AG09319 (cell line): ENCODE measurements around the gene APBB2.
"Not testable (repeated sequence)": the region's sequence is repeated elsewhere in the genome, so short reads cannot be mapped to it uniquely, and the experiment has no call there.

ENCODE experiments used
- DNase-seq: peaks from one replicate; pipeline ENCODE4 v3.0.0-alpha.2; 2010; ENCODE audit warnings: low read depth; ENCODE audit errors: extremely low read depth
- TF ChIP-seq, protein P1 (sequence below): IDR thresholded peaks from 2 replicates; pipeline ENCODE4 v1.5.1; 2011; ENCODE audit warnings: low read depth, mild to moderate bottlenecking, inconsistent platforms, low read length, moderate library complexity

APBB2 gene

DNA sequence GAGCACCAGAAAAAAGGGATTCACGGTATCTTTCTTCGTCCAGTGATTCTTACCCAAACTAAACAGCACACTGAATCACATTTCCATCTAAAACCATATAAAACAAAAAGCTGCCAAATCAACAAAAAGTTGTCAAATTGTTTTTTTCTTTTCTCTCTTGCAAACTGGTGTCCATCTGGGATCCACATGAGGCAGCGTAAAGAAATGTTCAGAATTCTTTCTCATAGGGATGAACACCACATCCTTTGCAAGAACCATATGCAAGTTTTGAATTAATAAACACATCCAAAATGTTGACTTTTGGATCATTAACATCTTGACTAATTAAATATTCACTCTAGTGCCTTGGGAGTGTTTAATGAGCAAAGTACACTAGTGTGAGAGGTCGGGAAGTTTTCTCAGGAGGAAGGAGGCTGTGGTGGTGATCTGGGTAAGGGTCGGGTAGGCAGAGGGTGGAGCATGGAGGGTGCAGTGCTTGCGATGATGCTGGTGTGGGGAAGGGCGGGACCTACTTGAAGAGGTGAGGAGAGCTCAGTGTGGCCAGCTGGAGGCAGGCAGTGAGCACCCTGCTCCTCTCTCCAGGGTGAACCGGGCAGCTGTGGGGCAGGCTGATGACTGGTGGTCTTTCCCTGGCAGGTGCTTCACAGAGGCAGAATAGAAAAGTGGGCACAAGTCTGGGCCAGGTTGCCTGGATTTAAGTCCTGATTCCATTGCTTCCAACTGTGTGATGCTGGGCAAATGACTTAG is 391.7 kb downstream of the APBB2 start:
- TF ChIP-seq, protein P1, sequence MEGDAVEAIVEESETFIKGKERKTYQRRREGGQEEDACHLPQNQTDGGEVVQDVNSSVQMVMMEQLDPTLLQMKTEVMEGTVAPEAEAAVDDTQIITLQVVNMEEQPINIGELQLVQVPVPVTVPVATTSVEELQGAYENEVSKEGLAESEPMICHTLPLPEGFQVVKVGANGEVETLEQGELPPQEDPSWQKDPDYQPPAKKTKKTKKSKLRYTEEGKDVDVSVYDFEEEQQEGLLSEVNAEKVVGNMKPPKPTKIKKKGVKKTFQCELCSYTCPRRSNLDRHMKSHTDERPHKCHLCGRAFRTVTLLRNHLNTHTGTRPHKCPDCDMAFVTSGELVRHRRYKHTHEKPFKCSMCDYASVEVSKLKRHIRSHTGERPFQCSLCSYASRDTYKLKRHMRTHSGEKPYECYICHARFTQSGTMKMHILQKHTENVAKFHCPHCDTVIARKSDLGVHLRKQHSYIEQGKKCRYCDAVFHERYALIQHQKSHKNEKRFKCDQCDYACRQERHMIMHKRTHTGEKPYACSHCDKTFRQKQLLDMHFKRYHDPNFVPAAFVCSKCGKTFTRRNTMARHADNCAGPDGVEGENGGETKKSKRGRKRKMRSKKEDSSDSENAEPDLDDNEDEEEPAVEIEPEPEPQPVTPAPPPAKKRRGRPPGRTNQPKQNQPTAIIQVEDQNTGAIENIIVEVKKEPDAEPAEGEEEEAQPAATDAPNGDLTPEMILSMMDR: no peak
- DNase-seq: no peak

DNA sequence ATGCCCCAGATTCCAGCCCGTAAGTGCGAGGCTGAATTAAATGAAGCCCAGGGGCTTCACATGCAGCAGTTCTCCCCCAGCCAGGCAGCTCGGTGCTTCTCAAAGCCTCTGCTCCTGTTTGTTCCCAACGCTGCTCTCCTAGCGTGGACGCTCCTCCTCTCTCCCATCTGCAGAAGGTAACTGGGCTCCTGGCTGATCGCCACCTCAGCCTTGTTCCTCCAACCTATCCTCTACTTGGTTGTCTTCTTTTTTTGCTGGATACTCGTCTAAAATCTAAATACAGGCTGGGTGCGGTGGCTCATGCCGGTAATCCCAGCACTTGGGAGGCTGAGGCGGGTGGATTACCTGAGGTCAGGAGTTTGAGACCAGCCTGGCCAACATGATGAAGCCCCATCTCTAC is 394.2 kb downstream of the APBB2 start:
- no peak for DNase-seq
- TF ChIP-seq, protein P1: no peak

DNA sequence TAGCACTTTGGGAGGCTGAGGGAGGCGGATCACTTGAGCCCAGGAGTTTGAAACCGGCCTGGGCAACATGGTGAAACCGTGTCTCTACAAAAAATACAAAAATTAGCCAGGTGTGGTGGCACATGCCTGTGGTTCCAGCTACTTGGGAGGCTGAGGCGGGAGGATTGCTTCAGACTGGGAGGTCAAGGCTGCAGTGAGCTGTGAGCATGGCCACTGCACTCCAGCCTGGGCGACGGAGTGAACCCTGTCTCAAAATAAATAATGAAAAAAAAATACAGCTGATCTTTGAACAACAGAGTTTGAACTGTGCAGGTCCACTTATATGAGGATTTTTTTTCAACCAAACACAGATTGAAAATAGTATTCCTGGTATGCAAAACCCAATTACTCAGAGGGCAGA is 397.2 kb downstream of the APBB2 start:
- not testable (repeated sequence) for DNase-seq

DNA sequence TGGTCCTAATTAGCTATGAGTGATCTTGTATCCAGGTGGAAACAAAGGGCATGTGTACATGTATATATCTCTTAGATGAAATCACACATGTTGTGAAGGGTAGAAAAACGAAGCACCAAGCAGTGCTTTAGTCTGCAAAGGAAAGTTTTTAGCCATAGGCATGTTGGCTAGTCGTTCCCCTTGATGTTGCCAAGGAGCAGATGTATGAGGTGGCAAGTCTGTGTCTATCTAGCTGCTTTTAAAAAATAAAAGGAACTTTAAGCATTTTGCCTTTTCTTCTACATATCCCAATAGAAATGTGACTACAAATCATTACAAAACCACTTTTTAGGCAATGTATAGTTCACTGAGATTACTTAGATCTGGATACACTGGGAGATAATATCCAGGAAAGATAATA is 401.5 kb downstream of the APBB2 start:
- TF ChIP-seq, protein P1: no peak
- no peak for DNase-seq

DNA sequence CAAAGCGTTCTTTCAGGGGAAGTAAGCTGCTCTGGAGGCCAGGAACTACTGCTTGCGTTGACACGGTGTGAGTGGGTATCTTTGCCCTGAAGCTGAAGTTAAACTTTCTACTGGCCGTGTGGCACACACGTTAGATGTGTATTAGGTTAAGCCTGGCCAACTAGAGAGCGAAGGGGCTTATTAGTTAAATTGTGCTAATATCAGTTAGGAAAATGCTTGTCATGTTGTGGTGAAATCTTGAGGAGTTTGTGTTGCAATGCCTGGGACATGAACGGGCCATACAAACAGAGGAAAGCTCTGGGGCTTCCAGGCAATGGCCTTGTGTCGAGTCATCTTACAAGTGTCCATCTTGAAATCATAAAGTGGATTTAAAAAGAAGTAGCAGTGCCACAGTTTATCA is 402.0 kb downstream of the APBB2 start:
- DNase-seq: no peak
- TF ChIP-seq, protein P1: no peak

DNA sequence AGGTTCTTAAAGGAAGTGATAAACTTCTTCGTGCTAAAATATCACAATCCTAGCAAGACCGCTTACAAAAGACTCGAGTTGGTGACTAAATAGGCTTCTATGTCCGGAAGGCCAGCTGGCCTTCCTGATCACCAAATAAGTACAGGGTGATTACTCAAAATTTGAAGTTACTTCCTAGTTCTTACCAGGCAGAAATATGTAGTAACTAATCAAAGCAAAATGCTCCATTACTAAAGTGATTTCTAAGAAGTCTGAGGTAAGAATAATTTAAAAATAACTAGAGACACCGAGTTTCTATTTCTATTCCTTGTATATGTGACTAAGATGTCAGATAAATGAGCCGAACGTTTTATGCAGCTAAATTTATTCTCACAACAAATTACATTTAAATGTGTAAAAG is 402.4 kb downstream of the APBB2 start:
- no peak for DNase-seq
- TF ChIP-seq, protein P1: no peak

DNA sequence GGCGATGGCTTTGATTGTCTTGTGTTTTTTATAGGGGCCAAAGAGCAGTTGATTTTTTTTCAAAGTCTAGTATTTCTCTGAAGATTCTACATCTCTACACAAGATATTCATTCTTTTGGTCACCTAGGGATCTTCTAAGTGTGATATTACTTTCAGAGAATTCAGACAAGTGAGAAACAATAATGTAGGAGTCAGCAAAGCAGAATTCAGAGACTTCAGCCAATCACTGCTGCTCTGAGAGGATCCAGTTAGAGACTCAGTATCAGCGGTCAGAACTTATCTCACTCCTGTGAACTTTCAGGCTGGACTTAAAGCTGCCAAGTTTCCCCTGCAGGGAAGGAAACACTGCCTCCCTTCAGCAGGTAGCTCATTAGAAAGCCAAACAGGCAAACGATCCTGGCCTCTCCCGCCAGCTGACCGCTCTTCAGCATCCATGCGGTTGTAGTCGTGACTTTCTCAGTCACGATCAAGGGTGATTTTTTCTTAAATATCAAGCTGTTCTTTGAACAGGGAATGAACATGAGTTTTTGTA is 405.4 kb downstream of the APBB2 start:
- TF ChIP-seq, protein P1: no peak
- DNase-seq: no peak

DNA sequence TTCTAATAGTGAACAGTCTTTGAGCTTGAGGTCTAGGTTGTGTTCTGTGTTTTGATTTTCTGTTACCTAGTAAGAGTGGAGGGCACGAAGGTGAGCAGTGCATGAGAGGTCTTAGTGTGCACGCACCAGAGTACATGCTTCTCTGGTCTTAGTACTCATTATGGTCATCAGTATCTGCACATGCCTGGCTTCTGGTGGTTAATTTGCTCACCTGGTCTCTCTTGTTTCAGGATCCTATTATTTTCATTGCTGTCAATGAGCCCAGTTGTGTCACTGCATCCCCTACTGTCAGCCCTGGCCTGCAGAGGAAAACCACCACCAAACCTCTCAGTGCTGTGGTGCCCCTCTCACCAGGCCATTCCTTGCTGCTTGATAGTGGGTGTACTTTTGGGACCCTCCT is 409.7 kb downstream of the APBB2 start:
- no peak for DNase-seq
- TF ChIP-seq, protein P1: no peak
